Stimulated activated CD8-positive, alpha-beta memory T cell treated with anti-CD3 and anti-CD28 coated beads, Interleukin-4, amount 100 ng/mL, for 24 hours (primary cell): Measurements from ENCODE around the gene COG2.
A peak's percentile ranks its signal among the peaks of the same experiment; 100 is the strongest.
"Not testable (repeated sequence)": the region's sequence is repeated elsewhere in the genome, so short reads cannot be mapped to it uniquely, and the experiment has no call there.

Experiments used
- DNase-seq: peaks from one replicate; pipeline ENCODE4 v3.0.0-alpha.2; 2020; ENCODE audit warnings: low read depth

The COG2 gene, protein sequence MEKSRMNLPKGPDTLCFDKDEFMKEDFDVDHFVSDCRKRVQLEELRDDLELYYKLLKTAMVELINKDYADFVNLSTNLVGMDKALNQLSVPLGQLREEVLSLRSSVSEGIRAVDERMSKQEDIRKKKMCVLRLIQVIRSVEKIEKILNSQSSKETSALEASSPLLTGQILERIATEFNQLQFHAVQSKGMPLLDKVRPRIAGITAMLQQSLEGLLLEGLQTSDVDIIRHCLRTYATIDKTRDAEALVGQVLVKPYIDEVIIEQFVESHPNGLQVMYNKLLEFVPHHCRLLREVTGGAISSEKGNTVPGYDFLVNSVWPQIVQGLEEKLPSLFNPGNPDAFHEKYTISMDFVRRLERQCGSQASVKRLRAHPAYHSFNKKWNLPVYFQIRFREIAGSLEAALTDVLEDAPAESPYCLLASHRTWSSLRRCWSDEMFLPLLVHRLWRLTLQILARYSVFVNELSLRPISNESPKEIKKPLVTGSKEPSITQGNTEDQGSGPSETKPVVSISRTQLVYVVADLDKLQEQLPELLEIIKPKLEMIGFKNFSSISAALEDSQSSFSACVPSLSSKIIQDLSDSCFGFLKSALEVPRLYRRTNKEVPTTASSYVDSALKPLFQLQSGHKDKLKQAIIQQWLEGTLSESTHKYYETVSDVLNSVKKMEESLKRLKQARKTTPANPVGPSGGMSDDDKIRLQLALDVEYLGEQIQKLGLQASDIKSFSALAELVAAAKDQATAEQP

DNA sequence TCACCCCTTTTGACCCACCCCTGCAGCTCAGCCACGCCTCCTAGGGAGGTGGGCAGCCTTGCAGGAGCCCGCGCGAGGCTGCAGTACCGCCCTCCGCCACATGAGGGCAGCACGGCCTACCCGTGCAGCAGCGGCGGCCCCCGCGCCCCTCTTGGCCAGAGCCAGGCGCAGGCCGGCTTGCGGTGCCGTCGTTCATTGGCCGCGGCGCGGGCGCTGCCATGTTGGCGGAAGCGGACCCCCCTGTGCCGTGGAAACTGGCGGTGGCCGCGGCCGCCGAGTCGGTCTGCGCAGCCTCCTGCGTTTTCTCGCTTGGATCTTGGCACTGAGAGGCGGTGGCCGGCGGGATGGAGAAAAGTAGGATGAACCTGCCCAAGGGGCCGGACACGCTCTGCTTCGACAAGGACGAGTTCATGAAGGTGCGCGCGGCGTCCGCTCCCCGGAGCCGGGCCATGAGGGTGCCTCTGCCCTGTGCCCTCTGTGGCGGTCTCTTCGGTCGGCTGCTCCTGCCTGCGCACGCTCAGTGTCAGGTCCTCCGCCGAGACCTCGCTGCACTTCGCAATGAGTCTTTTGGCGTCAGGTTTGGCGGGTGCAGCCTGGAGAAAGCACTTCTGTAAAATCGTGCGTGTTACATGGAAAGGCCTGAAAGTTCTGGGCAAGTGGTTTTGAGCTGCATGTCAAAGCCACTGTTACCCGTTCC lies at the start of gene COG2:
Gene COG2, plus strand, starts transcription at position 219 of the 697 bp plus-strand sequence. Its CDS starts 126 bp downstream, at position 345.
- DNase-seq: peak; percentile 99

DNA sequence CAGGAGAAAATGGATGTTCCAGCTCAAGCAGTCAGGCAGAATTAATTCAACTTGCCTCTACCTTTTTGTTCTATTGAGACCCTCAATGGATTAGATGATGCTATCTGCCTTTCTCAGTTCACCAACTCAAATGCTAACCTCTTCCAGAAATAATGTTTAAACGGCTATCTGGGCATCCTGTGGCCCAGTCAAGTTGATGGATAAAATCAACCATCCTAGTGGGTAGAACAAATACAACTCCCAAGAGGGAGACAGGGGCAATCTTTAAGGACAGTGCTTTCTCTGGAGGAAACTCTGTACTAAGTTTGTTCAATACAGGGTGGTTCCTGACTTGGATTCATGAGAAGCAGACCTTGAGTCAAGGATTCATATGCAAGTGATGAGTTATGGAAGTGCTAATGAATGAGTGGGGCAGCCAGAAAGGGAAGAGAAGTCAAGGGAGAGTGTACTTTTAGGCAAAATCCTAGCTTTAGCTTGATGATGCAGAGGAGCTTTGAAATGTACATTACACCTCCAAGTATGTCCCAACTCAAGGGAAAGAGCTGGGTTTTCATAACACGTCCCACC lies 49.4 kb upstream of the COG2 start:
- DNase-seq: no peak

DNA sequence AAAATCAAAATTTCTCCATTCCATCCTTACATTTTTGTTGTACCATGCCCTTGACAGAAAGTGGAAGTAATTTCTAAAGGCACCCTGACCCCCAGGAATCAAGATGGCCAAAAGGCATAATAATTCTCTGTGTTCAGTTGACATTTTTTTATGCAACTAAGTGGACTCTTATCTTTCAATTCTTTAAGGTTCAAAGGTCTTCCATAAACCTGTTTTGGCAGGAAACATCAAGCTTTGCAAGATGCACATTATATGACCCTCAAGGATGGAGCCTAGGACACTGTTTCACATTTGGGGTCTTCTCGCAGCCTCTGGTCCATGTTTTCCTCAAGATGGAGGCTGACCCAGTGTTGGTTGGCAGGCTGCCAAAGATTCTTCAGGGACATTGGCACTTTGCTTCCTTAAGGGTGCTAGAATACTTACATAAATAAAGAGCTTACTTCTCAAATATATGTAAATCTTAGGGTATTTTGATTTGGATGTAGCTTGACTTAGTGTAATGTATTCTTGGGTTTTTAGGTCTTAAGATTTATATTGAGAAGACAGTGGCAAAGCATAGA lies 48.0 kb upstream of the COG2 start:
- no peak for DNase-seq

DNA sequence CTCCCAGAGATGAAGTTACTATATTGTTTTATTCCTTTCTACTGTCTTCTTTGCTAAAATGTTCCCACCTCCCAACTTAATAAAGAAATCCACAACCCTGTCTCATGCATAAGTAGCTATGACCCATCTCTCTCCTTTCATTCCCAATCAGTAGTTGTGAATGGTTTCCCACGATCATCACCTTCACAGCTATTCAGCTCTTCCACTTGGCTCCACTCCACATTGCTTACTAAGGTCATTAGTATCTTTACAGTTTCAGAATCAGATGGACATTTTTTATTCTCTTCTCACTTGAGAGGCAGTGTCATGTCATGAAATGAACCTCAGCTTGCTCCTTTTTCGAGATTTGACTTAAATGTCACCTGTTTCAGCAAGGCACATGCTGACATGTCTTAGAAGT lies 47.1 kb upstream of the COG2 start:
- no peak for DNase-seq

DNA sequence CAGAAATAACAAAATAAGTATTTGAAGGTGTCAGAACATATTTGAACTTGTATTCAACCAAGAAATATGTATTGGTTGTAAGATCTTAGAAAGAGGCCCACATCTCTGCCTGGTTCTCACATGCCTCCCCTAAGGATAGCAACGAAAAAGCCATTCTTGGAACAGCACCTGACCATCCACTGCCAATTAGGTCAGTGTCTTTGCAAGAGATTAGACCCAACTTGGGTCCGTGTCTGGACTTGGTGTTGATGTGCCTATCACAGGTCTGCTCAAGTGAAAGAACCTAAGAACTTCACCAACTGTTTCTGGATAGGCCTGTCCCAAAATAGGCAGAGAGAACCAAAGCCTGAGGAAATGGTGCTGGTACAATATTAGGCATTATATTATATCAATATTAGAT lies 46.0 kb upstream of the COG2 start:
- DNase-seq: no peak

DNA sequence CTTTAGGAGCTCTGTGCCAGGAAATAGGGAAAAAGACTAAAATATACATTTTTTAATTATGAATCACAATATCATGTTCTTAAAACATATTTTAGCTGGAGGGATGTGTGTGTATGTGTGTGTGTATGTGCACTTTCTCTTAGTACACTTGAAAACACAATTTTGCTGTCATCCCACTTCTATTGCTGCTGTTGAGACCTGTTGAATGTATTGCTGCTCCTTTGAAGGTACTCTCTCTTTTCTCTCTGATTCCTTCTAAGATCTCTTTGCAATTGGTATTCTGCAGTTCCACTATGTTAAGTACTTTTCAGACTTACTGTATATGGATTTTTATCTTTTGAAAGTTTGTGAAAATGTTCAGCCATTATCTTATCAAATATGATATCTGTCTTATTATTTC lies 43.5 kb upstream of the COG2 start:
- no peak for DNase-seq

DNA sequence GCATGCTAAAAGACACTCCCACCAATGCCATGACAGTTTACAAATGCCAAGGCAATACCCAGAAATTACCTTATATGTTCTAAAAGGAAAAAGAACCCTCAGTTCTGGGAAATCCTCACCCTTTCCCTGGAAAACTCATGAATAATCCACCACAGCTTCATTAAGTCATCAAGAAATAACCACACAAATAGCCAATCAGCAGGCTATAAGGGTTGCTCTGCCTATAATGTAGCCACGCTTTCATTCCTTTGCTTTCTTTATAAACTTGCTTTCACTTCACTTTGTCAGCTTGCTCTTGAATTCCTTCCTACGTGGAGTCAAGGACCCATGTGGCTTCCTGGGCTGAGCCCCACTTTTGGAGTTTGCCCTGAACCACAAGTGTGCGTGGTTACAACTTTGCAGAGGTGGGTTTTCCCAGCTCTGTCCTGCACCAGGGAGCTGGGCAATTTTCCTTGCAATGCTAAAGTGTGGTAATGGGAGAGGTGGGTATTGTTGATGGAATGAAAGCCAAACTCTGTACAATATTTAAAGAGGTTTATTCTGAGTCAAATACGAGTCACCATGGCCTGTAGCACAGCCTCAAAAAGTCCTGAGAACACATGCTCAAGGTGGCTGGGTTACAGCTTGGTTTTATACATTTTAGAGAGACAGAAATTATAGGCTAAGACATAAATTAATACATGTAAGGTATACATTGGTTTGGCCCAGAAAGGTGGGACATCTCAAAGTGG lies 42.2 kb upstream of the COG2 start:
- DNase-seq: no peak

DNA sequence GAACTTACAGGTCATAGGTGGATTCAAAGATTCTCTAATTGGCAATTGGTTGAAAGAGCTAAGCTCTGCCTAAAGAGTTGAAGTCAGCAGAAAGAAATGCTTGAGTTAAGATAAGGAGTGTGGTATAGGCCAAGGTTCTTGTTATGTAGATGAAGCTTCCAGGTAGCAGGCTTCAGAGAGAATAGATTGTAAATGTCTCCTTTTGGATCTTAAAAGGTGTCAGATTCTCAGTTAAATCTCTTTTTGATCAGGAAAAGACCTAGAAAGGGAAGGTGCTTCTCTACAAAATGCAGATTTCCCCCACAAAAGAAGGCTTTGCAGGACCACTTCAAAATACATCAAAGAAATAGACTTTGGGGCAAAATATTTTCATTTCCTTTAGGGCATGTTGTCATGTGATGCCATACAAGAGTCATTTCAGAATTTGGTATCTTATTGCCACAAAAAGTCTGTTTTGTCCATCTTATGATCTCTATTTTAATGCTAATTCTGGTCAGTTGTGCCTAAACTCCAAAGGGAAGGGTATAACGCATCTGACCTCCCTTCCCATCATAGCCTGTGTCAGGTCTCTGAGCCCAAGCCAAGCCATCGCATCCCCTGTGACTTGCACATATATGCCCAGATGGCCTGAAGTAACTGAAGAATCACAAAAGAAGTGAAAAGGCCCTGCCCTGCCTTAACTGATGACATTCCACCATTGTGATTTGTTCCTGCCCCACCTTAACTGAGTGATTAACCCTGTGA lies 41.5 kb upstream of the COG2 start:
- not testable (repeated sequence) for DNase-seq

DNA sequence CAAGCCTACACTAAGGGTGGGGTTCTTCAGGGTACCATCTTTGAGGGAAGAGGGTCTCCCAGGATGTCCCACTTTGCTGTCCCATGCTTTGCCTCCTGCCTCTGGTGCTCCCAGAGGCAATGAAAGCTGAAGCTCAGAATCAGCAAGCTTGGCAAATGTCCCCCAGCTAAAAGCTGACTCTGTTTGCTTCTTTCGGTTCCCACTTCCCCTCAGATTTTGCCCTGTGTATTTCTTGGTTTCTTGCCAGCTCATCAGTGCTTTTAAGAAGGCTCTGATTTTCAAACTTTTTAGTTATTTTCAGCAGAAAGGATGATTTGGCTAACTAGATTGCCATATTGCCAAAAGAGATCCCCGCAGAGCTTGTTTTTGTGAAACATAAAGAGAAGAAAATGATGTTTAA lies 33.1 kb upstream of the COG2 start:
- DNase-seq: no peak

DNA sequence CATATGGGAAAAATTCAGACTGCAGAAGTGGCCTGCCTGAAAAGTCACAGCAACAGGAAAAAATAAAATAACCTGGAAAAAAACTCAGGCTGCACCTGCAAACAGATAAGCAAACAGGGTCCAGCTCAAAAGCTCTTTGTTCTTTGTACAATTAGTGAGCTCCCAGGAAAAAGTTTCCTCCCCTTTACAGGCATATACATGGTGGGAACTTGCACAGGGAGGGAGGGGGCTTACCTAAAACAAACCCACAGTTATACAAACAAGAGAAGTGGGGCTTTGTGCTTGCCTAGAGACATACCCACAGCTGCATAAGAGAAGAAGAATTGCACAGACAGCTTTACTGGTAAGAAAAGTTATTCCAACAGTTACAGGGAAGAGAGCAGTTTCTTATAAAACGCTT lies 31.7 kb upstream of the COG2 start:
- no peak for DNase-seq

DNA sequence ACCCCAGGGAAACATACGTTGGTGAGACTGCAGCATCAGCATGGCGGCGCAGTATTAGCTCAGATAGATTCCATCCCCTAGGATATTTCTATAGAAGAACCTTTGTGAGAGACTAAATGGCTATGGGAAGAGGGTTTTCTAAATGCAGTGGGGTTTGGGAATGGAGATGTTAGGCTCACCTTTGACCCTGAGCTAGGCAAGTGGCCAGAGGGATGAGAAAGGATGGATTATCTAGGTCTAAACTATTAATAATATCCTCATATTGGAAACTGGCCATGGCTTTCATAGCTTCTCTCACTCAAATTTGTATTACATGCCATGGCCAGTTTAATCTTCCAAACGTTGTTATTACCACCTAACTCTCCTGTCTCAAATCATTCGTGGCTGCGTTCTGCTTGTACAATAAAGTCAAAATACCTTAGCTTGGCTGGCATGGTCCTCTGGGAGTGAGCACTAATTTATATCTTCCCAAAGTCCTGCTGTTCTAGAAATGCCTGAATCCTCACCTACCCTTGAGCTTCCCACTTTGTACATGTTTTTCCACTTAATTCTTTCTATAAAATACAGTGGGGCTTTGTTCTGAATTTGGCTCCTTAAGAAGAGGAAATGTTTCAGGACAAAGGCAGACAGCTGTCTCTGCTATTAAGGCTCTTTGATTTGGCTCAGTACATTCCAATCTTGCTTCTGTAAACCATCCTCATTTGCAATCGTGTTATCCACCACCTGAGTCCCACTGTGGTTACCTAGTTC lies 31.0 kb upstream of the COG2 start:
- no peak for DNase-seq

DNA sequence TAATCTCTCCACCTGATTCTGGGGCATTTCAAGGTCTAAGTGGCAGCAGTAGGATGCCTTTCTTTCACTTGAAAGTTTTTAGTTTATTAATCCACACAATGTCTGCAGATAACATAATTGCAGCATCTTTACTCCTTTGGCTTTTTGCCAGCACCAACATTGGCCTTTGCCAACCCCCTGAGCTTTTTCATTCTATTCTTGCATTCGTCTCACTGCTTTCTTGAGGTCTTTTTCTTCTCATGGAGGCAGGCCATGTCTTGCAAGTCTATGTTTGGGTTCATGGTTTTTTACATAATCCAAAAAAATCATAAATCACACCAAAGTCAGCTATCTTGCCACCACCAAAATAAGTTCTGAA lies 30.4 kb upstream of the COG2 start:
- DNase-seq: no peak

DNA sequence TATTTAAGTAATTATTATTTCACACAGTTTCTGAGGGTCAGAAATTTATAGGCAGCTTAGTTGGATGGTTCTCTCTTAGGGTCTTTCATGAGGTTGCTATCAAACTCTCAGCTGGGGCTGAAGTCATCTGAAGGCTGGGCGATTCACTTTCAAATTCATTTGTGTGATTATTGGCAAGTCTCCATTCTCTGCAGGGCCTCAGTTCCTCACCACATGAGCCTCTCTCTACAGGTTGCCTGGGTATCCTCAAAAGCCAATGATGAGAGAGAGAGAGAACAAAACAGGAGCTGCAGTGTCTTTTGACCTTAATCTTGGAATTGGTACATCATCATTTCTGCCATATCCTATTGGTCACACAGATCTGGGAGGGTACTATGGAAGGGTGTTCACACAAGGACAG lies 29.6 kb upstream of the COG2 start:
- DNase-seq: no peak

DNA sequence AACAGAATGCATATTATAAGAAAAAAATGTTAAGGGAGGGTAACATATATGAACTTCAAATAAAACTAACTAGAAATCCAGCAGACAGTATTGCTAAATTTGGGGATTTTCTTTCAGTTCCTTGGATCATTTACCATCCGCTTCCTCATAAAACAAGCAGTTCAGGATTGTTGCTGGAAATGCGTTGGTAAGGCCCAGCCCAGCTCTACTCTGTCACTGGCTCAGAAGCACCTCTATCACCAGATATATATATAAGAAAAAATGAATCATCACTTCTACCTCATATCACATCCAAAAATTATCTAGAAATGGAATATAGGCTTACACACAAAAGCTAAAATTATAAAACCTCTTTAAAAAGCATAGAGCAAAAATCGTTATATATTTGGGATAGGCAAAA lies 28.2 kb upstream of the COG2 start:
- DNase-seq: no peak

DNA sequence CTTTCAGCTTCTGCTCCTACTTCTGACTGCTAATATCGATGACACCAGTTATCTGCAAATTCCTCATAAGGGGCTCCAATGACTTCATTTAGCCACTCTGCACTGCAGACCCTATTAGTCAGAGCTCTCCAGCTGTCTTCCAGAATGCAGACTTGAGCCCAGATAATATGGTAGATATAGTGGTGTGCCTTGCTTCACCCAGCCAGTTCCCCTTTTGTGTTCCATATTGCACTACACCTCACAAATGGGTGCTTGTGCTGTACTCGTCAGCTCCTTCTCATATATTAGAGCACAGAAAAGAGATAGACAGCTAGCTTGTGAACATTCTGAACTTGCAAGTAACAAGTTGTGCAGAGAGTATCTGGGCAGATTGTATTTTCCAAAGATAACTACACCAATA lies 23.7 kb upstream of the COG2 start:
- DNase-seq: no peak

DNA sequence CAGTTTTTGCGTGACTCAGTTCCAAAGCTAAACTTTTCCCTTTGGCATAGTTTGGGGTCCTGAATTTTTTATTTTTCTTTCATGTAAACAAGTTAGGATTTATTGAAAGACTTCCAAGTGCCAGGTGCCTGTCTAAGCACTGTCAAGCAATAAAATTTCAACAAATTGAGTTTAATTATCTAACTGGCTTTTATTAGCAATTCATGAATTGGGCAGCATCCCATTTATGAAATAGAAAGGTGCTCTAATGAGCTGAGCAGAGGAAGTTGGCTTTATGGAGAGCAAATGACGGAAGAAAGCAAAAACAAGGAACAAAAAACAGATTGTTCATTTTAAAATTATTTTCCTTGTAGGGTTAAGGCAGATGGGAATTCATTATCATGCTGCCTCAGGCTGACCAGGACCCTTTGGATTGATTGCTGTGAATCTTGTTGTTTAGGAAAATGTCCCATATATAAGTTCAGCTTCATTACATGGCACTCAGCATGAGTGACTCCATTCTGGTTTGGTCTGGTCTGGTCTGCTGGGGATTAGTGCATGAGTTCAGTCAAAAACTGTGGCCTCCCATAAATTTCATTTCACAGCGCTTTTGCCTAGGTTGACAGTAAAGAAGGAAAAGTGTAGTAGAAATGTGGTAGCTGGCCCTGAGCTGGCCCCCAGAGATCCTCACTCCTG lies 21.5 kb upstream of the COG2 start:
- DNase-seq: no peak

DNA sequence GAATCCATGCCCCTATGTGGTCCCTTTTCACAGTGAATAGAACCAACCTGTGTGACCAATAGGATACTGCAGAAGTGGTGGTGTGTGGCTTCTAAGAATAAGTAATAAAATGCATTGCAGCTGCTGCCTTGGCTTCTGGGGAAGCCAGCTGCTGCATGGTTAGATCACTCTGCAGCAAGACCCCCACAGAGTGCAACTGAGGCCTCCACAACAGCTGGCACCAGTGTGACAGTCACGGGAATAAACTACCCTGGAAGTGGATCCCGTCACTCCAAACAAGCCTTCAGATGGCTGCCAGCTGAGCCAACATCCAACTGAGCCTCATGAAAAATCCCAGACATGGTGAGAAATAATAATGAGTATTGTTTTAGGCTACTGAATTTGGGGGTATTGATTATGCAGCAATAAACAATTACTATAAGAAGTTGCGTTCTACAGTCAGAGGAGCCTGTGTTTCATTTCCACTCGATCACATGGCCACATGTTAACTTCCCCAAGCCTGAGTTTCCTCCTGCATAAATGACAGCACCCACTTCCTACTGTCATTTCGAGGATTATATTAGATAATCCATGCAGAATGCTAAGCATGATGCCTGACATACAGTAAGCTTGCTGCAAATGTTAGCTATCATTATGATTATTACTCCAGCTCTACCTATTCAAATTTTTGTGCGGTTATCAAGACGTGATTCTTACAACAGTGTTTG lies 20.8 kb upstream of the COG2 start:
- no peak for DNase-seq

DNA sequence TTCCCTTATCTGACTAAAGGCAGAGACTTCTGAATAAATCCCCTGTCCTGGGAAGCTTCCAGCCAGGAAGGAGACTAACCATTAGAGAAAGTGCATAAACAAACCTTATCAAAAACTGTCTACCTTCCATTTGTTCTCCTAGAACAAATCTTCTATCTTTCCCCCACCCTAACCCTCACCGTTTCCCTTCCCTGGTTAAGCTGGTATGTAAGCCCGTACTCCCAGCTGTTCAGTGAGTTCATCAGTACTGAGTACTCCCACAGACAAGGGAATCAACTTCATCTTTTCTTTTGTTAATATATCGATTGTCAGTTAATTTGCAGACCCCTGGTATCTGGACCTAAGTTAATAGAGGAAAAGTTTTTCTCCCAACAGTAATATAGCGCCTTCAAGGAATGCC lies 20.1 kb upstream of the COG2 start:
- DNase-seq: no peak

DNA sequence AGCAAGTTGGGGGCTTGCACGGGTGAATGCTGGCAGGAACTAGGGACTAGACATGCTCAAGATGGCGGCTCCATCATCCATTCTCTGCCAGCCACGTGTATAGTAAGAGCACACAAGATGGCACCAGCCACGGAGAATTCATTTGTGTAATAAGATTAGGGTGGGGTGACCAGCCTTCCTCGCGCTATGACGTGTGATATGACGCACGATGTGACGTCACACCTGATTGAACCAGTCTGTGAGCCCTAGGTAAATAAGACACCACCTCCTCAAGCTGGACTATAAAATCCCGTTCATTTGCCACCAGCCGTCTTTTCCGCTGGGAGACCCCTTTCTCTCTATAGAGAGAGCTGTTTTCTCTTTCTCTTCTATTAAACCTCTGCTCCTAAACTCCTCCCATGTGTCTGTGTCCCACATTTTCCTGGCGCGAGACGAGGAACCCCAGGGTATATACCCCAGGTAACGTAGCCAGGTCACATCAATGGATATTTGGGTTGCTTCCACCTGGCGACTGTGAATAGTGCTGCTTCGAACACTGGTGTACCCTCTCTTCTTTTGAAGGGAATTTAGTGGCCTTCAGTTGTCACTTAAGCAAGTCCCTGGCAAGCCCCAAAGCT lies 18.1 kb upstream of the COG2 start:
- DNase-seq: no peak
